ENCODE results near the gene STN1.

- TF ChIP-seq, protein P1, sequence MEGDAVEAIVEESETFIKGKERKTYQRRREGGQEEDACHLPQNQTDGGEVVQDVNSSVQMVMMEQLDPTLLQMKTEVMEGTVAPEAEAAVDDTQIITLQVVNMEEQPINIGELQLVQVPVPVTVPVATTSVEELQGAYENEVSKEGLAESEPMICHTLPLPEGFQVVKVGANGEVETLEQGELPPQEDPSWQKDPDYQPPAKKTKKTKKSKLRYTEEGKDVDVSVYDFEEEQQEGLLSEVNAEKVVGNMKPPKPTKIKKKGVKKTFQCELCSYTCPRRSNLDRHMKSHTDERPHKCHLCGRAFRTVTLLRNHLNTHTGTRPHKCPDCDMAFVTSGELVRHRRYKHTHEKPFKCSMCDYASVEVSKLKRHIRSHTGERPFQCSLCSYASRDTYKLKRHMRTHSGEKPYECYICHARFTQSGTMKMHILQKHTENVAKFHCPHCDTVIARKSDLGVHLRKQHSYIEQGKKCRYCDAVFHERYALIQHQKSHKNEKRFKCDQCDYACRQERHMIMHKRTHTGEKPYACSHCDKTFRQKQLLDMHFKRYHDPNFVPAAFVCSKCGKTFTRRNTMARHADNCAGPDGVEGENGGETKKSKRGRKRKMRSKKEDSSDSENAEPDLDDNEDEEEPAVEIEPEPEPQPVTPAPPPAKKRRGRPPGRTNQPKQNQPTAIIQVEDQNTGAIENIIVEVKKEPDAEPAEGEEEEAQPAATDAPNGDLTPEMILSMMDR (conservative IDR thresholded peaks at IDR 0.05; ENCODE audit: low read depth, low read length), result no peak
- TF ChIP-seq EZH2 (IDR thresholded peaks at IDR 0.05; ENCODE audit: borderline replicate concordance, low read depth, low read length, poor library complexity, severe bottlenecking), result no peak
Measured at GRCh38 chr10:103851261-103851660, 66.7 kb downstream of the STN1 start.

Data from A673 (cell line).